HepG2 (cell line): ENCODE data around the gene TPCN2. TPM values are rescaled to one million over a fixed set of nuclear protein-coding genes. Genes with fewer than 3 reads are reported as not detected.

ENCODE experiments used
- CREB3 ChIP-seq: sonication (generic); formaldehyde crosslinking; IDR thresholded peaks from 2 replicates; pipeline ENCODE4 v1.5.0; 2020; ENCODE audit warnings: missing genetic modification reagents
- GLI4 ChIP-seq: sonication (generic); formaldehyde crosslinking; IDR thresholded peaks from 2 replicates; pipeline ENCODE4 v1.5.1; 2020; ENCODE audit warnings: missing genetic modification reagents, mild to moderate bottlenecking, moderate library complexity, borderline replicate concordance
- HNRNPLL ChIP-seq: fragments of 200-400 bp; formaldehyde crosslinking; IDR thresholded peaks from 2 replicates; pipeline ENCODE4 v1.6.1; 2017; ENCODE audit warnings: mild to moderate bottlenecking, low read depth, low read length; ENCODE audit not compliant: poor library complexity, severe bottlenecking
- KDM3A ChIP-seq: IDR thresholded peaks from 2 replicates; pipeline ENCODE4 v1.6.1; 2018; ENCODE audit warnings: low read depth, missing compliant biosample characterization
- MTF2 ChIP-seq: sonication (generic); formaldehyde crosslinking; IDR thresholded peaks from 2 replicates; pipeline ENCODE4 v1.5.0; 2020; ENCODE audit warnings: missing genetic modification reagents, borderline replicate concordance
- RFX5 ChIP-seq: IDR thresholded peaks from 2 replicates; pipeline ENCODE4 v1.6.1; 2011; ENCODE audit warnings: low read depth, low read length, improper control_type of control experiment
- SP5 ChIP-seq: IDR thresholded peaks from 2 replicates; pipeline ENCODE4 v1.6.1; 2016; ENCODE audit warnings: low read depth, borderline replicate concordance
- SPEN ChIP-seq: sonication (generic); formaldehyde crosslinking; IDR thresholded peaks from 2 replicates; pipeline ENCODE4 v1.5.1; 2020; ENCODE audit warnings: low read depth, mild to moderate bottlenecking, missing genetic modification reagents
- SRF ChIP-seq: IDR thresholded peaks from 2 replicates; pipeline ENCODE4 v1.6.1; 2011; ENCODE audit warnings: mild to moderate bottlenecking, low read depth, low read length, moderate library complexity
- TAF15 ChIP-seq: fragments of 200-400 bp; formaldehyde crosslinking; IDR thresholded peaks from one replicate; pipeline ENCODE4 v1.6.1; 2018; ENCODE audit warnings: mild to moderate bottlenecking, low read depth, low read length; ENCODE audit not compliant: poor library complexity, severe bottlenecking
- TEAD3 ChIP-seq: optimal IDR thresholded peaks from 2 replicates; pipeline ENCODE3; 2016; ENCODE audit warnings: borderline replicate concordance
- YY1 ChIP-seq: IDR thresholded peaks from 2 replicates; pipeline ENCODE4 v1.6.1; 2011; ENCODE audit warnings: low read length, low read depth, moderate library complexity, mild to moderate bottlenecking; ENCODE audit not compliant: insufficient read depth, insufficient replicate concordance
- ZBTB38 ChIP-seq: sonication (generic); formaldehyde crosslinking; IDR thresholded peaks from 2 replicates; pipeline ENCODE4 v1.5.1; 2020; ENCODE audit warnings: mild to moderate bottlenecking, missing genetic modification reagents
- ZBTB7B ChIP-seq: sonication (generic); formaldehyde crosslinking; IDR thresholded peaks from 2 replicates; pipeline ENCODE4 v1.4.0; 2020; ENCODE audit warnings: missing genetic modification reagents
- ZNF350 ChIP-seq: sonication (generic); formaldehyde crosslinking; IDR thresholded peaks from 2 replicates; pipeline ENCODE4 v1.4.0; 2020; ENCODE audit warnings: mild to moderate bottlenecking, low read depth, missing genetic modification reagents, borderline replicate concordance
- ZNF547 ChIP-seq: sonication (generic); formaldehyde crosslinking; IDR thresholded peaks from 2 replicates; pipeline ENCODE4 v1.5.1; 2020; ENCODE audit warnings: mild to moderate bottlenecking, missing genetic modification reagents
- ZNF558 ChIP-seq: sonication (generic); formaldehyde crosslinking; IDR thresholded peaks from 2 replicates; pipeline ENCODE4 v1.9.0; 2022; ENCODE audit warnings: mild to moderate bottlenecking, missing genetic modification reagents, borderline replicate concordance
- ZNF747 ChIP-seq: sonication (generic); formaldehyde crosslinking; IDR thresholded peaks from 2 replicates; pipeline ENCODE4 v1.8.1; 2023; ENCODE audit warnings: missing genetic modification reagents, mild to moderate bottlenecking, borderline replicate concordance
- ZNF749 ChIP-seq: sonication (generic); formaldehyde crosslinking; IDR thresholded peaks from 2 replicates; pipeline ENCODE4 v1.8.0; 2022; ENCODE audit warnings: mild to moderate bottlenecking, missing genetic modification reagents, moderate library complexity, borderline replicate concordance
- polyA plus RNA-seq, 8 experiments: library from polyadenylated mRNA; depleted of rRNA in 3 of 8; stranded (reverse) in 7 of 8; unstranded in 1 of 8; fragments of >200 nt; fragmentation: Illumina TruSeq in 4 of 8; extraction: Trizol in 4 of 8; gene quantifications; 2 replicates each; pipeline versions ENCODE4 v1.2.1 to v1.2.3, GENCODE V29; 2011 to 2016; ENCODE audit warnings: low read depth in 4 of 8, missing spikeins in 1 of 8, mixed read lengths in 1 of 8; ENCODE audit not compliant: insufficient read depth in 1 of 8
- total RNA-seq, 5 experiments: library from RNA; depleted of rRNA; stranded (reverse); fragments of >200 nt; fragmentation: Illumina TruSeq; extraction: Trizol; gene quantifications; 2 replicates each; pipeline ENCODE4 v1.2.3, GENCODE V29; 2016; ENCODE audit warnings: low read depth in 1 of 5
- TF ChIP-seq, protein P1 (sequence below): sonication (generic); formaldehyde crosslinking; IDR thresholded peaks from 2 replicates; pipeline ENCODE4 v1.5.0; 2020; ENCODE audit warnings: missing genetic modification reagents
- TF ChIP-seq, protein P2 (sequence below), 2 experiments: sonication (generic) in 1 of 2; formaldehyde crosslinking in 1 of 2; IDR thresholded peaks; 2 replicates each; pipeline versions ENCODE4 v1.4.0 to v1.6.1; 2018 to 2020; ENCODE audit warnings: missing genetic modification reagents in 2 of 2, borderline replicate concordance in 1 of 2, low read depth in 1 of 2, mild to moderate bottlenecking in 1 of 2, missing biosample characterization in 1 of 2
- TF ChIP-seq, protein P3 (sequence below): IDR thresholded peaks from 2 replicates; pipeline ENCODE4 v1.6.1; 2016; ENCODE audit warnings: missing biosample characterization, missing genetic modification reagents, low read depth

The TPCN2 gene
- total and polyA plus RNA-seq, 2 of the 13 experiments (the other 11 are each of a cell fraction or from before 2014, with no cell fraction given), result 5.6 to 5.9 TPM

GRCh38 chr11:69048694-69049489, at the start of gene TPCN2 (continued):
- peak; percentile 42; the same call in 1 of the 2 replicates for TF ChIP-seq ZBTB7B (CRISPR knock-in tag)
- peak; percentile 87; the same call in 1 of the 2 replicates for TF ChIP-seq ZNF547 (CRISPR knock-in tag)
- peak; percentile 53 for TF ChIP-seq RFX5
- 0 out of 2 replicates have a peak, but pooled peaks have one; percentile 16 for TF ChIP-seq SP5 (CRISPR knock-in tag)
- 0 out of 2 replicates have a peak, but pooled peaks have one; percentile 26 for TF ChIP-seq KDM3A (CRISPR knock-in tag)
- TF ChIP-seq CREB3 (CRISPR knock-in tag), result no peak
- TF ChIP-seq ZNF558 (CRISPR knock-in tag), result peak; percentile 76; the same call in 1 of the 2 replicates
- TF ChIP-seq ZNF749 (CRISPR knock-in tag), result no peak
- peak; percentile 90; the same call in 1 of the 2 replicates for TF ChIP-seq GLI4
- TF ChIP-seq TAF15, result peak; percentile 34
- peak; percentile 41 for TF ChIP-seq YY1
- TF ChIP-seq, protein P1, sequence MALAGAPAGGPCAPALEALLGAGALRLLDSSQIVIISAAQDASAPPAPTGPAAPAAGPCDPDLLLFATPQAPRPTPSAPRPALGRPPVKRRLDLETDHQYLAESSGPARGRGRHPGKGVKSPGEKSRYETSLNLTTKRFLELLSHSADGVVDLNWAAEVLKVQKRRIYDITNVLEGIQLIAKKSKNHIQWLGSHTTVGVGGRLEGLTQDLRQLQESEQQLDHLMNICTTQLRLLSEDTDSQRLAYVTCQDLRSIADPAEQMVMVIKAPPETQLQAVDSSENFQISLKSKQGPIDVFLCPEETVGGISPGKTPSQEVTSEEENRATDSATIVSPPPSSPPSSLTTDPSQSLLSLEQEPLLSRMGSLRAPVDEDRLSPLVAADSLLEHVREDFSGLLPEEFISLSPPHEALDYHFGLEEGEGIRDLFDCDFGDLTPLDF (CRISPR knock-in tag), result peak; percentile 57
- TF ChIP-seq, protein P2, sequence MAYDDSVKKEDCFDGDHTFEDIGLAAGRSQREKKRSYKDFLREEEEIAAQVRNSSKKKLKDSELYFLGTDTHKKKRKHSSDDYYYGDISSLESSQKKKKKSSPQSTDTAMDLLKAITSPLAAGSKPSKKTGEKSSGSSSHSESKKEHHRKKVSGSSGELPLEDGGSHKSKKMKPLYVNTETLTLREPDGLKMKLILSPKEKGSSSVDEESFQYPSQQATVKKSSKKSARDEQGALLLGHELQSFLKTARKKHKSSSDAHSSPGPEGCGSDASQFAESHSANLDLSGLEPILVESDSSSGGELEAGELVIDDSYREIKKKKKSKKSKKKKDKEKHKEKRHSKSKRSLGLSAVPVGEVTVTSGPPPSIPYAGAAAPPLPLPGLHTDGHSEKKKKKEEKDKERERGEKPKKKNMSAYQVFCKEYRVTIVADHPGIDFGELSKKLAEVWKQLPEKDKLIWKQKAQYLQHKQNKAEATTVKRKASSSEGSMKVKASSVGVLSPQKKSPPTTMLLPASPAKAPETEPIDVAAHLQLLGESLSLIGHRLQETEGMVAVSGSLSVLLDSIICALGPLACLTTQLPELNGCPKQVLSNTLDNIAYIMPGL (CRISPR knock-in tag; IDR thresholded peaks at IDR 0.05; ENCODE audit: borderline replicate concordance in 1 of 2, low read depth in 1 of 2), result peak in 1 of 2 experiments; percentile 57; a peak in 3 of 4 replicates
- 0 out of 2 replicates have a peak, but pooled peaks have one; percentile 39 for TF ChIP-seq ZBTB38
- peak; percentile 48 for TF ChIP-seq HNRNPLL
- TF ChIP-seq, protein P3, sequence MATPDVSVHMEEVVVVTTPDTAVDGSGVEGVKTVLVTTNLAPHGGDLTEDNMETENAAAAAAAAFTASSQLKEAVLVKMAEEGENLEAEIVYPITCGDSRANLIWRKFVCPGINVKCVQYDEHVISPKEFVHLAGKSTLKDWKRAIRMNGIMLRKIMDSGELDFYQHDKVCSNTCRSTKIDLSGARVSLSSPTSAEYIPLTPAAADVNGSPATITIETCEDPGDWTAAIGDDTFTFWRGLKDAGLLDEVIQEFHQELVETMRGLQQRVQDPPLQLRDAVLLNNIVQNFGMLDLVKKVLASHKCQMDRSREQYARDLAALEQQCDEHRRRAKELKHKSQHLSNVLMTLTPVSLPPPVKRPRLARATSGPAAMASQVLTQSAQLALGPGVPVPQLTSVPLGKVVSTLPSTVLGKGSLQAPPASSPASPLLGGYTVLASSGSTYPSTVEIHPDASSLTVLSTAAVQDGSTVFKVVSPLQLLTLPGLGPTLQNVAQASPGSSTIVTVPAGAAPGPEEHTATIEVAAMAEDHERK, result peak; percentile 51; the same call in 1 of the 2 replicates
- peak; percentile 42 for TF ChIP-seq TEAD3 (CRISPR knock-in tag)
- TF ChIP-seq SPEN, result peak; percentile 41; the same call in 1 of the 2 replicates
- TF ChIP-seq ZNF747 (CRISPR knock-in tag), result no peak
- no peak for TF ChIP-seq MTF2 (CRISPR knock-in tag)
- TF ChIP-seq SRF, result no peak
- no peak for TF ChIP-seq ZNF350
